Mesenchymal stem cell (in vitro differentiated cells and primary cell): ENCODE data around the gene VARS1.
"Not testable (repeated sequence)": the region's sequence is repeated elsewhere in the genome, so short reads cannot be mapped to it uniquely, and the experiment has no call there.

Source experiments
- DNase-seq: peaks from one replicate; pipeline ENCODE4 v3.0.0-alpha.2; 2013
- H2AFZ ChIP-seq: one replicate; pipeline ENCODE4 v1.6.1; 2013; ENCODE audit warnings: low read depth, mild to moderate bottlenecking, control low read depth, inconsistent platforms, low read length, moderate library complexity
- H2AK5ac ChIP-seq: 2 replicates; pipeline ENCODE4 v1.6.1; 2013; ENCODE audit warnings: low read length, moderate library complexity, mild to moderate bottlenecking, inconsistent platforms; ENCODE audit not compliant: severe bottlenecking
- H2BK120ac ChIP-seq: one replicate; pipeline ENCODE4 v1.6.1; 2013; ENCODE audit warnings: low read depth, mild to moderate bottlenecking, inconsistent platforms, low read length, moderate library complexity
- H2BK12ac ChIP-seq, 2 experiments: one replicate each; pipeline ENCODE4 v1.6.1; 2013; ENCODE audit warnings: inconsistent platforms in 2 of 2, low read length in 2 of 2, mild to moderate bottlenecking in 2 of 2, moderate library complexity in 2 of 2, control low read depth in 1 of 2
- H2BK15ac ChIP-seq: one replicate; pipeline ENCODE4 v1.6.1; 2013; ENCODE audit warnings: mild to moderate bottlenecking, low read depth, inconsistent platforms; ENCODE audit not compliant: poor library complexity, severe bottlenecking
- H2BK5ac ChIP-seq: 2 replicates; pipeline ENCODE4 v1.6.1; 2013; ENCODE audit warnings: low read depth, mild to moderate bottlenecking, low read length, control low read depth, inconsistent platforms; ENCODE audit not compliant: poor library complexity, severe bottlenecking
- H3K14ac ChIP-seq, 2 experiments: one replicate each; pipeline ENCODE4 v1.6.1; 2013; ENCODE audit warnings: inconsistent platforms in 2 of 2, low read length in 2 of 2, control low read depth in 1 of 2, mild to moderate bottlenecking in 1 of 2, moderate library complexity in 1 of 2
- H3K18ac ChIP-seq, 2 experiments: one replicate each; pipeline ENCODE4 v1.6.1; 2013; ENCODE audit warnings: inconsistent platforms in 2 of 2, low read length in 2 of 2, control low read depth in 1 of 2, low read depth in 1 of 2, mild to moderate bottlenecking in 1 of 2
- H3K23ac ChIP-seq, 2 experiments: one replicate each; pipeline ENCODE4 v1.6.1; 2013; ENCODE audit warnings: inconsistent platforms in 2 of 2, low read length in 2 of 2, mild to moderate bottlenecking in 2 of 2, moderate library complexity in 2 of 2, control low read depth in 1 of 2
- H3K27ac ChIP-seq: 2 replicates; pipeline ENCODE4 v1.5.1; 2013; ENCODE audit warnings: mild to moderate bottlenecking, moderate library complexity, low read length, control low read depth, inconsistent platforms; ENCODE audit not compliant: poor library complexity, severe bottlenecking
- H3K27me3 ChIP-seq, 2 experiments: 2 replicates each; pipeline versions ENCODE4 v1.6.1 to v1.7.0; 2013; ENCODE audit warnings: low read length in 2 of 2, mild to moderate bottlenecking in 2 of 2, moderate library complexity in 2 of 2, control low read depth in 1 of 2, inconsistent platforms in 1 of 2; ENCODE audit not compliant: control insufficient read depth in 1 of 2, insufficient read depth in 1 of 2
- H3K36me3 ChIP-seq, 2 experiments: 2 replicates each; pipeline versions ENCODE4 v1.6.1 to v1.7.0; 2013; ENCODE audit warnings: low read length in 2 of 2, control low read depth in 1 of 2, inconsistent platforms in 1 of 2, low read depth in 1 of 2, mild to moderate bottlenecking in 1 of 2; ENCODE audit not compliant: insufficient read depth in 2 of 2, control insufficient read depth in 1 of 2
- H3K4ac ChIP-seq, 2 experiments: one replicate each; pipeline ENCODE4 v1.6.1; 2013; ENCODE audit warnings: inconsistent platforms in 2 of 2, low read length in 2 of 2, mild to moderate bottlenecking in 2 of 2, moderate library complexity in 2 of 2, control low read depth in 1 of 2, low read depth in 1 of 2
- H3K4me1 ChIP-seq: 2 replicates; pipeline ENCODE4 v1.6.1; 2013; ENCODE audit warnings: low read depth, low read length, control low read depth; ENCODE audit not compliant: control insufficient read depth, insufficient read depth
- H3K4me2 ChIP-seq: 2 replicates; pipeline ENCODE4 v1.6.1; 2013; ENCODE audit warnings: low read length, mild to moderate bottlenecking, inconsistent platforms; ENCODE audit not compliant: poor library complexity, severe bottlenecking
- H3K4me3 ChIP-seq, 2 experiments: 2 replicates each; pipeline versions ENCODE4 v1.5.1 to v1.7.0; 2013; ENCODE audit warnings: low read length in 2 of 2, mild to moderate bottlenecking in 2 of 2, control low read depth in 1 of 2, low read depth in 1 of 2; ENCODE audit not compliant: insufficient read depth in 1 of 2
- H3K79me1 ChIP-seq: replicated peaks from 2 replicates; pipeline ENCODE4 v1.6.1; 2013; ENCODE audit warnings: mild to moderate bottlenecking, control low read depth, low read length, inconsistent platforms; ENCODE audit not compliant: poor library complexity, severe bottlenecking
- H3K9ac ChIP-seq: 2 replicates; pipeline ENCODE4 v1.7.0; 2013; ENCODE audit warnings: mild to moderate bottlenecking, low read length, moderate library complexity
- H3K9me3 ChIP-seq: 2 replicates; pipeline ENCODE4 v1.7.0; 2013; ENCODE audit warnings: mild to moderate bottlenecking, low read length; ENCODE audit not compliant: control insufficient read depth
- H4K8ac ChIP-seq: one replicate; pipeline ENCODE4 v1.6.1; 2013; ENCODE audit warnings: inconsistent platforms, mild to moderate bottlenecking, low read length, moderate library complexity
- H4K91ac ChIP-seq: one replicate; pipeline ENCODE4 v1.6.1; 2013; ENCODE audit warnings: mild to moderate bottlenecking, low read length, inconsistent platforms
- WGBS: methylation state at CpG from one replicate; pipeline ENCODE4 v1.1.7; 2013; ENCODE audit warnings: mixed read lengths; 5-methylcytosine and 5-hydroxymethylcytosine counted together

The VARS1 gene

GRCh38 chr6:31820399-31820798 is 24.8 kb upstream of the VARS1 start:
- H2BK15ac ChIP-seq, H2BK120ac ChIP-seq: not testable (repeated sequence)

GRCh38 chr6:31819871-31820299 is 24.3 kb upstream of the VARS1 start:
- H3K4me2 ChIP-seq: no peak overlapping the region
- no peak overlapping the region for H2AFZ ChIP-seq
- H3K9me3 ChIP-seq: no peaks in the 10 kb centered on the region

More at GRCh38 chr6:31820399-31820798, 24.8 kb upstream of the VARS1 start:
- not testable (repeated sequence) for H3K4me3 ChIP-seq, H2BK12ac ChIP-seq, H3K23ac ChIP-seq, H3K18ac ChIP-seq, H3K9me3 ChIP-seq, H3K79me1 ChIP-seq, H3K4ac ChIP-seq, H3K36me3 ChIP-seq, H2AFZ ChIP-seq, H4K8ac ChIP-seq, H3K4me2 ChIP-seq, H3K27ac ChIP-seq, H3K27me3 ChIP-seq, H3K14ac ChIP-seq, H4K91ac ChIP-seq, H2BK5ac ChIP-seq, DNase-seq
- Histone ChIP-seq H2AK5ac (peak overlapping the region; percentile 66), H3K4me1 (peaks cover 16% of the 10 kb centered on the region), H3K9ac (peak overlapping the region; percentile 97)
- 99% methylated on average over 5 of the region's 10 CpGs for WGBS

GRCh38 chr6:31817929-31818511 is 22.5 kb upstream of the VARS1 start:
- Histone ChIP-seq H3K4me3 (peak overlapping the region in 1 of 2 experiments; percentile 80), H3K4me1 (peaks cover 15% of the 10 kb centered on the region), H3K9ac (peak overlapping the region; percentile 81)
- not testable (repeated sequence) for H2BK15ac ChIP-seq, H3K9me3 ChIP-seq, H2AK5ac ChIP-seq, H4K91ac ChIP-seq, H4K8ac ChIP-seq, H2BK120ac ChIP-seq, H2BK12ac ChIP-seq, H3K4ac ChIP-seq, H3K36me3 ChIP-seq, H2BK5ac ChIP-seq, H3K23ac ChIP-seq, H3K79me1 ChIP-seq, DNase-seq, H3K18ac ChIP-seq, H3K4me2 ChIP-seq, H3K14ac ChIP-seq, H2AFZ ChIP-seq, H3K27me3 ChIP-seq, H3K27ac ChIP-seq
- 95% methylated on average over 5 of the region's 8 CpGs for WGBS

More at GRCh38 chr6:31819871-31820299, 24.3 kb upstream of the VARS1 start:
- Histone ChIP-seq H4K91ac (no peak overlapping the region), H2BK120ac (no peak overlapping the region), H3K14ac (no peak overlapping the region), H2BK15ac (no peak overlapping the region), H3K27me3 (no peaks in the 10 kb centered on the region), H3K4me3 (no peak overlapping the region), H3K18ac (no peak overlapping the region), H3K4me1 (peaks cover 16% of the 10 kb centered on the region), H3K36me3 (no peaks in the 10 kb centered on the region), H4K8ac (peak overlapping the region; percentile 10), H3K79me1 (peaks cover 6% of the 10 kb centered on the region), H2BK12ac (no peak overlapping the region), H3K27ac (no peak overlapping the region), H2AK5ac (no peak overlapping the region), H2BK5ac (no peak overlapping the region), H3K23ac (no peak overlapping the region), H3K9ac (peak overlapping the region; percentile 32), H3K4ac (no peak overlapping the region)
- no peak for DNase-seq

- not testable (repeated sequence) for DNase-seq
- 88% methylated on average over 13 of the region's 37 CpGs for WGBS
Observed at GRCh38 chr6:31817133-31817928, 21.8 kb upstream of the VARS1 start.

More at GRCh38 chr6:31817133-31817928, 21.8 kb upstream of the VARS1 start:
- H2AK5ac ChIP-seq, H3K14ac ChIP-seq, H2BK15ac ChIP-seq, H3K79me1 ChIP-seq, H3K36me3 ChIP-seq, H3K27ac ChIP-seq, H2BK5ac ChIP-seq, H2AFZ ChIP-seq, H3K9me3 ChIP-seq, H4K8ac ChIP-seq, H2BK120ac ChIP-seq, H4K91ac ChIP-seq, H2BK12ac ChIP-seq, H3K27me3 ChIP-seq, H3K18ac ChIP-seq, H3K23ac ChIP-seq, H3K4ac ChIP-seq: not testable (repeated sequence)
- peak overlapping the region; percentile 40 to 80 for H3K4me3 ChIP-seq
- peak overlapping the region; percentile 81 for H3K9ac ChIP-seq
- H3K4me2 ChIP-seq: peak overlapping the region; percentile 39
- H3K4me1 ChIP-seq: peaks cover 13% of the 10 kb centered on the region
